ENCODE data around the gene LPP. TPM values are rescaled to one million over a fixed set of nuclear protein-coding genes. Genes with fewer than 3 reads are reported as not detected.

LPP gene
- total and polyA plus RNA-seq, 2 donors (not counting 1 experiment from before 2014, with no cell fraction given) = 7.6 to 81.7 TPM

DNA sequence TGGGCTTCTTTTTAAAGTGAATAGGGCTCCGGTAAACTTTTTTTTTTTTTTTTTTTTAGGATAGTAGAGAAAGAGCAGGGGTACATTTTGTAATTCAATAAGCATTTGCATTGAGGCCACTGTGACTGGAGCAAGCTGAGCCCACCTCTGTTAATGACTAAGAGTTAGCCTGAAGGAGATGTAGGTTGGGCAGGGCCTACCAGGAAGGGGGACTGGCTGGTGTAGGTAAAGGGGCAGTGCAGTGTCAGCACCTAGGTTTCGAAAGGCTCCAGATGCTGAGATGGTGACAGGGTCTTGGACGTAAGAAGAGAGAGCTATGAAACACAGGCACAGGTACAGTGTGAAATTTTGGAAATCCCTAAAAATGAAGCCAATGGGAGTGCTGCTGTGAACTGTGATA is 30.7 kb downstream of the LPP start:
- H3K27me3 ChIP-seq (replicated peaks in 1 of 4; ENCODE audit: control extremely low read depth in 1 of 4, control insufficient read depth in 3 of 4, insufficient read depth in 4 of 4, low read length in 3 of 4) = no peaks in the 10 kb centered on the region
- no peaks in the 10 kb centered on the region for H4K20me1 ChIP-seq (ENCODE audit: control insufficient read depth, insufficient read depth, low read length, poor library complexity, severe bottlenecking)
- DNase-seq (no peak), ATAC-seq (ENCODE audit: low read depth) (no peak)
- H3K9me3 Mint-ChIP-seq (ENCODE audit: insufficient read depth) = no peaks in the 10 kb centered on the region
- peak overlapping the region; percentile 60 for H3K27ac Mint-ChIP-seq
- H3K27me3 Mint-ChIP-seq = no peaks in the 10 kb centered on the region
- intact Hi-C loops (cut with micrococcal nuclease) = loop anchor here (10.0 kb wide), 1 partner anchor 440 kb away; the partner anchor contains the start of gene BCL6
- no peak overlapping the region for H3K27ac ChIP-seq (ENCODE audit: low read length in 2 of 2)
- peaks cover 37% of the 10 kb centered on the region for H3K4me1 Mint-ChIP-seq
- TF ChIP-seq, protein P1, sequence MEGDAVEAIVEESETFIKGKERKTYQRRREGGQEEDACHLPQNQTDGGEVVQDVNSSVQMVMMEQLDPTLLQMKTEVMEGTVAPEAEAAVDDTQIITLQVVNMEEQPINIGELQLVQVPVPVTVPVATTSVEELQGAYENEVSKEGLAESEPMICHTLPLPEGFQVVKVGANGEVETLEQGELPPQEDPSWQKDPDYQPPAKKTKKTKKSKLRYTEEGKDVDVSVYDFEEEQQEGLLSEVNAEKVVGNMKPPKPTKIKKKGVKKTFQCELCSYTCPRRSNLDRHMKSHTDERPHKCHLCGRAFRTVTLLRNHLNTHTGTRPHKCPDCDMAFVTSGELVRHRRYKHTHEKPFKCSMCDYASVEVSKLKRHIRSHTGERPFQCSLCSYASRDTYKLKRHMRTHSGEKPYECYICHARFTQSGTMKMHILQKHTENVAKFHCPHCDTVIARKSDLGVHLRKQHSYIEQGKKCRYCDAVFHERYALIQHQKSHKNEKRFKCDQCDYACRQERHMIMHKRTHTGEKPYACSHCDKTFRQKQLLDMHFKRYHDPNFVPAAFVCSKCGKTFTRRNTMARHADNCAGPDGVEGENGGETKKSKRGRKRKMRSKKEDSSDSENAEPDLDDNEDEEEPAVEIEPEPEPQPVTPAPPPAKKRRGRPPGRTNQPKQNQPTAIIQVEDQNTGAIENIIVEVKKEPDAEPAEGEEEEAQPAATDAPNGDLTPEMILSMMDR (IDR thresholded peaks at IDR 0.05) = no peak
- TF ChIP-seq EZH2 (IDR thresholded peaks at IDR 0.05; ENCODE audit: borderline replicate concordance, insufficient read depth, low read depth, low read length, poor library complexity, severe bottlenecking) = no peak
- H3K36me3 ChIP-seq (replicated peaks in 1 of 2; ENCODE audit: control extremely low read depth in 1 of 2, control insufficient read depth in 1 of 2, extremely low read depth in 1 of 2, insufficient read depth in 2 of 2, low read length in 1 of 2) = peaks cover 0 to 19% of the 10 kb centered on the region in 2 experiments
- peaks cover 25% of the 10 kb centered on the region in 2 donors for H3K4me1 ChIP-seq (ENCODE audit: control insufficient read depth in 2 of 2, insufficient read depth in 2 of 2, low read length in 2 of 2)
- peaks cover 73% of the 10 kb centered on the region for H3K79me2 ChIP-seq (ENCODE audit: control insufficient read depth, insufficient read depth, low read length)
- H2AFZ ChIP-seq (ENCODE audit: insufficient read depth, low read depth, low read length, poor library complexity, severe bottlenecking) = no peak overlapping the region
- H3K4me3 Mint-ChIP-seq = no peak overlapping the region
- H3K9ac ChIP-seq (ENCODE audit: low read length) = no peak overlapping the region
- no peak overlapping the region for H3K4me3 ChIP-seq (ENCODE audit: control extremely low read depth in 1 of 5, extremely low read depth in 1 of 5, insufficient read depth in 1 of 5, low read depth in 2 of 5, low read length in 4 of 5)
- H3K4me2 ChIP-seq (replicated peaks; ENCODE audit: low read depth, low read length, poor library complexity, severe bottlenecking) = no peak overlapping the region
- 95% methylated on average over 3 of the region's 3 CpGs for WGBS (ENCODE audit: insufficient coverage)
- CTCF ChIA-PET = interaction anchor here (1.0 kb wide), 1 partner anchor 9 kb away, joined by 5 read pairs; no protein-coding TSS in a partner anchor
- POLR2A ChIA-PET = no interaction called here
- H3K9me3 ChIP-seq (ENCODE audit: control extremely low read depth in 1 of 3, control insufficient read depth in 2 of 3, insufficient read depth in 1 of 3, low read length in 2 of 3) = no peaks in the 10 kb centered on the region

DNA sequence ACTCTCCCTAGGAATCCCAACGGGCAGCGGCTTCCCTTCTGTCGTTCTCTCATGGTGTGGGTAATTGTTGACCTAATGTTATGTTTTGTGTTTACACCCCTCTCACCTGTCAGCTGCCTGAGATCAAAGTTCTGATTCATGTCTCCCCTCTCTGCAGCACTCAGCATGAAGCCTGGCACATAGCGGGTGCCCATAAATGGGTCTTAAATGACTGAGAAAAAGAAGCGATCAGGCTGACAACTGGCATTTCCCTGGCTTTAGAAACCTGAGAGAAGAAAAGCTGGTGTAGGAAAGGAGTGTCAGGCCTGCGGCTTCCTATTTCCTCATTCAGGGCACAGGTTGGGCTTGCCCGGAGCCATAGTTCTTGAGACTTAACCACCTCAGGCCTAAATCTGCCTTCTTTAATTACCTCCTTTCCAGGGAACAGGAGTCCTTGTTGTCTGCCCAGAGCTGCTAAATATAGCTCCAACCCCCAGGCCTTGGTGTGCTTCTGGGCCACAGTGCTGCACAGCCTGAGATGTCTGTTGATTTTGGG is 31.8 kb downstream of the LPP start:
- peak overlapping the region; percentile 8 for H3K4me3 Mint-ChIP-seq
- Histone ChIP-seq H2AFZ (ENCODE audit: insufficient read depth, low read depth, low read length, poor library complexity, severe bottlenecking) (peak overlapping the region; percentile 38), H3K79me2 (ENCODE audit: control insufficient read depth, insufficient read depth, low read length) (peaks cover 76% of the 10 kb centered on the region), H3K27me3 (replicated peaks in 1 of 4; ENCODE audit: control extremely low read depth in 1 of 4, control insufficient read depth in 3 of 4, insufficient read depth in 4 of 4, low read length in 3 of 4) (no peaks in the 10 kb centered on the region), H3K36me3 (replicated peaks in 1 of 2; ENCODE audit: control extremely low read depth in 1 of 2, control insufficient read depth in 1 of 2, extremely low read depth in 1 of 2, insufficient read depth in 2 of 2, low read length in 1 of 2) (peaks cover 0 to 15% of the 10 kb centered on the region in 2 experiments), H3K9ac (ENCODE audit: low read length) (no peak overlapping the region), H3K27ac (ENCODE audit: low read length in 2 of 2) (peak overlapping the region in 1 of 2 donors; percentile 72), H3K4me2 (replicated peaks; ENCODE audit: low read depth, low read length, poor library complexity, severe bottlenecking) (peak overlapping the region; percentile 41), H4K20me1 (ENCODE audit: control insufficient read depth, insufficient read depth, low read length, poor library complexity, severe bottlenecking) (no peaks in the 10 kb centered on the region), H3K4me1 (ENCODE audit: control insufficient read depth in 2 of 2, insufficient read depth in 2 of 2, low read length in 2 of 2) (peaks cover 23% of the 10 kb centered on the region in 2 donors), H3K4me3 (ENCODE audit: control extremely low read depth in 1 of 5, extremely low read depth in 1 of 5, insufficient read depth in 1 of 5, low read depth in 2 of 5, low read length in 4 of 5) (no peak overlapping the region), H3K9me3 (ENCODE audit: control extremely low read depth in 1 of 3, control insufficient read depth in 2 of 3, insufficient read depth in 1 of 3, low read length in 2 of 3) (no peaks in the 10 kb centered on the region)
- intact Hi-C loops (cut with micrococcal nuclease) = loop anchor here (2.0 to 10.0 kb wide), 2 partner anchors 31 to 441 kb away; partner anchors contain the start of genes BCL6 and LPP
- ChIA-PET CTCF (interaction anchor here (0.6 to 1.1 kb wide), 4 partner anchors 12 to 464 kb away, joined by 3 to 4 read pairs (median 3); no protein-coding TSS in a partner anchor), POLR2A (no interaction called here)
- H3K4me1 Mint-ChIP-seq = peaks cover 44% of the 10 kb centered on the region
- 61% methylated on average over 5 of the region's 7 CpGs for WGBS (ENCODE audit: insufficient coverage)
- H3K27ac Mint-ChIP-seq = peak overlapping the region; percentile 74
- ATAC-seq (ENCODE audit: low read depth) (peak; percentile 34), DNase-seq (peak; percentile 45)
- no peaks in the 10 kb centered on the region for H3K9me3 Mint-ChIP-seq (ENCODE audit: insufficient read depth)
- TF ChIP-seq, protein P1 (IDR thresholded peaks at IDR 0.05) = no peak
- TF ChIP-seq EZH2 (IDR thresholded peaks at IDR 0.05; ENCODE audit: borderline replicate concordance, insufficient read depth, low read depth, low read length, poor library complexity, severe bottlenecking) = no peak
- H3K27me3 Mint-ChIP-seq = no peaks in the 10 kb centered on the region
